Peyer's patch (tissue), 4 donors: ENCODE measurements around the gene PLEKHB1.

ENCODE experiments used
- POLR2A ChIP-seq, 2 donors: fragments of 450-650 bp; IDR thresholded peaks; one replicate each; pipeline ENCODE4 v1.5.1; 2017; ENCODE audit warnings: antibody characterized with exemption in 2 of 2, mild to moderate bottlenecking in 2 of 2, moderate library complexity in 2 of 2
- TF ChIP-seq, protein P1 (sequence below), 6 experiments: fragments of 450-650 bp in 4 of 6; fragments of 200-600 bp in 2 of 6; sonication (generic) in 1 of 6; IDR thresholded peaks; one replicate each; pipeline ENCODE4 v1.5.1; 2017 to 2019; ENCODE audit warnings: antibody characterized with exemption in 6 of 6, mild to moderate bottlenecking in 3 of 6, moderate library complexity in 1 of 6

- no peak for TF ChIP-seq POLR2A (IDR thresholded peaks at IDR 0.05)
- TF ChIP-seq, protein P1, sequence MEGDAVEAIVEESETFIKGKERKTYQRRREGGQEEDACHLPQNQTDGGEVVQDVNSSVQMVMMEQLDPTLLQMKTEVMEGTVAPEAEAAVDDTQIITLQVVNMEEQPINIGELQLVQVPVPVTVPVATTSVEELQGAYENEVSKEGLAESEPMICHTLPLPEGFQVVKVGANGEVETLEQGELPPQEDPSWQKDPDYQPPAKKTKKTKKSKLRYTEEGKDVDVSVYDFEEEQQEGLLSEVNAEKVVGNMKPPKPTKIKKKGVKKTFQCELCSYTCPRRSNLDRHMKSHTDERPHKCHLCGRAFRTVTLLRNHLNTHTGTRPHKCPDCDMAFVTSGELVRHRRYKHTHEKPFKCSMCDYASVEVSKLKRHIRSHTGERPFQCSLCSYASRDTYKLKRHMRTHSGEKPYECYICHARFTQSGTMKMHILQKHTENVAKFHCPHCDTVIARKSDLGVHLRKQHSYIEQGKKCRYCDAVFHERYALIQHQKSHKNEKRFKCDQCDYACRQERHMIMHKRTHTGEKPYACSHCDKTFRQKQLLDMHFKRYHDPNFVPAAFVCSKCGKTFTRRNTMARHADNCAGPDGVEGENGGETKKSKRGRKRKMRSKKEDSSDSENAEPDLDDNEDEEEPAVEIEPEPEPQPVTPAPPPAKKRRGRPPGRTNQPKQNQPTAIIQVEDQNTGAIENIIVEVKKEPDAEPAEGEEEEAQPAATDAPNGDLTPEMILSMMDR (IDR thresholded peaks at IDR 0.05): no peak
Measured at GRCh38 chr11:73640592-73640991, 5.8 kb upstream of the PLEKHB1 start.
